OCI-LY1 (cell line): ENCODE measurements around the gene OGFR.

Source experiments
- H2AFZ ChIP-seq: fragments of 200-600 bp; sonication (generic), shearing (Covaris generic); 2 replicates; pipeline ENCODE4 v1.6.0; 2014; ENCODE audit warnings: antibody characterized with exemption, mild to moderate bottlenecking, low read length
- H3F3A ChIP-seq: fragments of 200-600 bp; sonication (generic), shearing (Covaris generic); 2 replicates; pipeline ENCODE4 v1.6.0; 2014; ENCODE audit warnings: mild to moderate bottlenecking, antibody characterized with exemption, low read length, moderate library complexity; ENCODE audit not compliant: insufficient read depth
- H3K27ac ChIP-seq: fragments of 200-600 bp; sonication (generic); 2 replicates; pipeline ENCODE4 v1.5.1; 2014; ENCODE audit warnings: low read length, mixed run types, mild to moderate bottlenecking, low read depth; ENCODE audit not compliant: poor library complexity, severe bottlenecking
- H3K27me3 ChIP-seq: fragments of 200-600 bp; sonication (generic); 2 replicates; pipeline ENCODE4 v1.6.0; 2014; ENCODE audit warnings: antibody characterized with exemption, mild to moderate bottlenecking, low read length, moderate library complexity; ENCODE audit not compliant: insufficient read depth
- H3K36me3 ChIP-seq: fragments of 200-600 bp; sonication (generic); 2 replicates; pipeline ENCODE4 v1.6.1; 2014; ENCODE audit warnings: mild to moderate bottlenecking, antibody characterized with exemption, low read length, moderate library complexity, mixed read lengths; ENCODE audit not compliant: insufficient read depth
- H3K4me1 ChIP-seq: fragments of 200-600 bp; sonication (generic); 2 replicates; pipeline ENCODE4 v1.5.1; 2014; ENCODE audit warnings: mild to moderate bottlenecking, low read length, moderate library complexity; ENCODE audit not compliant: insufficient read depth, severe bottlenecking
- H3K4me2 ChIP-seq: fragments of 200-600 bp; sonication (generic), shearing (Covaris generic); 2 replicates; pipeline ENCODE4 v1.6.1; 2014; ENCODE audit warnings: low read length
- H3K4me3 ChIP-seq: fragments of 200-600 bp; sonication (generic); 2 replicates; pipeline ENCODE4 v1.5.1; 2014; ENCODE audit warnings: low read length, low read depth, mild to moderate bottlenecking, mixed read lengths; ENCODE audit not compliant: poor library complexity, severe bottlenecking
- H3K79me2 ChIP-seq: fragments of 200-600 bp; shearing (Covaris generic); 2 replicates; pipeline ENCODE4 v1.6.1; 2016; ENCODE audit warnings: mixed run types, low read length, mixed read lengths; ENCODE audit not compliant: insufficient read depth
- H3K9ac ChIP-seq: fragments of 200-600 bp; sonication (generic), shearing (Covaris generic); 2 replicates; pipeline ENCODE4 v1.6.1; 2014; ENCODE audit warnings: mild to moderate bottlenecking, low read length, mixed read lengths
- H3K9me2 ChIP-seq: fragments of 200-600 bp; sonication (generic), shearing (Covaris generic); 2 replicates; pipeline ENCODE4 v1.6.1; 2014; ENCODE audit warnings: low read depth, mild to moderate bottlenecking, low read length, mixed read lengths
- H3K9me3 ChIP-seq: fragments of 200-600 bp; shearing (Covaris generic); 2 replicates; pipeline ENCODE4 v1.6.1; 2014; ENCODE audit warnings: low read length, mixed read lengths
- H4K20me1 ChIP-seq: fragments of 200-600 bp; sonication (generic), shearing (Covaris generic); 2 replicates; pipeline ENCODE4 v1.6.0; 2016; ENCODE audit warnings: mild to moderate bottlenecking, low read length; ENCODE audit not compliant: insufficient read depth
- EZH2 ChIP-seq: fragments of 200-600 bp; sonication (generic), shearing (Covaris generic); IDR thresholded peaks from 2 replicates; pipeline ENCODE4 v1.8.0; 2017; ENCODE audit warnings: borderline replicate concordance, mixed run types, mild to moderate bottlenecking, antibody characterized with exemption, low read length, moderate library complexity, mixed read lengths
- TF ChIP-seq, protein P1 (sequence below): fragments of 200-600 bp; sonication (generic), shearing (Covaris generic); IDR thresholded peaks from 2 replicates; pipeline ENCODE4 v1.5.1; 2017; ENCODE audit warnings: mild to moderate bottlenecking, antibody characterized with exemption, low read length, moderate library complexity, mixed read lengths

The OGFR gene

DNA sequence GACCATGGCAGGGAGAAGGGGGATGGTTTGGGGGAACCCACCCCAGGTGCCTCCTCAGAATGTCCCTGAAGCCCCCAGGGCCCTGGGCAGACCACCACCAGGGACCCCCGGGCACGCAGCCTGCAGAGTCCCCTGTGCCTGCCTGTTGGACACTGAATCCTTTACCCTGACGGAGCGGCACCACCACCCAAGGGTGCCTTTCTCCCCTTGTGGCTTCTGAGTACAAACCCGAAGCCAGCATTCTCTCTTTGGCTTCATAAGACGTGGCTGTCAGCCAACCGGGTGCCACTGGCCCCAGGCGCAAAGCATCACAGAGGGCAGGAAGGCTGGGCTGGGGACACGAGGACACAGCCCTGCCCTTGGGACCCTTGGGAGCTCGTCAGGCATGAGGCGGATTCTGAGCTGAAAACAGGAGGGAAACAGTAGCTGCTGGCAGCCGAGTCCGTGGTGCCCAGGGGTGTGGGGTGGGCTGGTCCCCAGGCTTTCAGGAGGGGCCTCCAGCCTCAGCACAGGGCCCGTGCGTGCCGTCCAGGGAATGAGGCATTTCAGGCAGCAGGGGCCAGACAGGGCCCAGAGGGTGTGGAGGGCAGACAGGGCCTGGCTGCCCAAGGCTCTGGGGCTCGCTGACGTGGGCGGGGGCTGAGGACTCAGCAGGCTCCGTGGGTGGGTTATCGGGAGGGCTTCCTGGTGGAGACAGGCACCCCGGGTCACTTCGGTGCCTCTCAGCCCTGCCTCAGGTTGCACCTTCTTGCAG lies 15.8 kb downstream of the OGFR start:
- Histone ChIP-seq H3K27ac (no peak overlapping the region), H3K79me2 (no peaks in the 10 kb centered on the region), H3K9ac (no peak overlapping the region), H3K4me1 (peaks cover 10% of the 10 kb centered on the region), H3K36me3 (no peaks in the 10 kb centered on the region), H3F3A (no peaks in the 10 kb centered on the region), H3K27me3 (no peaks in the 10 kb centered on the region; the same call in 1 of the 2 replicates), H3K9me2 (no peaks in the 10 kb centered on the region), H4K20me1 (no peaks in the 10 kb centered on the region), H3K4me2 (no peak overlapping the region), H2AFZ (no peak overlapping the region), H3K9me3 (no peaks in the 10 kb centered on the region), H3K4me3 (no peak overlapping the region)
- TF ChIP-seq, protein P1, sequence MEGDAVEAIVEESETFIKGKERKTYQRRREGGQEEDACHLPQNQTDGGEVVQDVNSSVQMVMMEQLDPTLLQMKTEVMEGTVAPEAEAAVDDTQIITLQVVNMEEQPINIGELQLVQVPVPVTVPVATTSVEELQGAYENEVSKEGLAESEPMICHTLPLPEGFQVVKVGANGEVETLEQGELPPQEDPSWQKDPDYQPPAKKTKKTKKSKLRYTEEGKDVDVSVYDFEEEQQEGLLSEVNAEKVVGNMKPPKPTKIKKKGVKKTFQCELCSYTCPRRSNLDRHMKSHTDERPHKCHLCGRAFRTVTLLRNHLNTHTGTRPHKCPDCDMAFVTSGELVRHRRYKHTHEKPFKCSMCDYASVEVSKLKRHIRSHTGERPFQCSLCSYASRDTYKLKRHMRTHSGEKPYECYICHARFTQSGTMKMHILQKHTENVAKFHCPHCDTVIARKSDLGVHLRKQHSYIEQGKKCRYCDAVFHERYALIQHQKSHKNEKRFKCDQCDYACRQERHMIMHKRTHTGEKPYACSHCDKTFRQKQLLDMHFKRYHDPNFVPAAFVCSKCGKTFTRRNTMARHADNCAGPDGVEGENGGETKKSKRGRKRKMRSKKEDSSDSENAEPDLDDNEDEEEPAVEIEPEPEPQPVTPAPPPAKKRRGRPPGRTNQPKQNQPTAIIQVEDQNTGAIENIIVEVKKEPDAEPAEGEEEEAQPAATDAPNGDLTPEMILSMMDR = no peak
- TF ChIP-seq EZH2 = no peak

DNA sequence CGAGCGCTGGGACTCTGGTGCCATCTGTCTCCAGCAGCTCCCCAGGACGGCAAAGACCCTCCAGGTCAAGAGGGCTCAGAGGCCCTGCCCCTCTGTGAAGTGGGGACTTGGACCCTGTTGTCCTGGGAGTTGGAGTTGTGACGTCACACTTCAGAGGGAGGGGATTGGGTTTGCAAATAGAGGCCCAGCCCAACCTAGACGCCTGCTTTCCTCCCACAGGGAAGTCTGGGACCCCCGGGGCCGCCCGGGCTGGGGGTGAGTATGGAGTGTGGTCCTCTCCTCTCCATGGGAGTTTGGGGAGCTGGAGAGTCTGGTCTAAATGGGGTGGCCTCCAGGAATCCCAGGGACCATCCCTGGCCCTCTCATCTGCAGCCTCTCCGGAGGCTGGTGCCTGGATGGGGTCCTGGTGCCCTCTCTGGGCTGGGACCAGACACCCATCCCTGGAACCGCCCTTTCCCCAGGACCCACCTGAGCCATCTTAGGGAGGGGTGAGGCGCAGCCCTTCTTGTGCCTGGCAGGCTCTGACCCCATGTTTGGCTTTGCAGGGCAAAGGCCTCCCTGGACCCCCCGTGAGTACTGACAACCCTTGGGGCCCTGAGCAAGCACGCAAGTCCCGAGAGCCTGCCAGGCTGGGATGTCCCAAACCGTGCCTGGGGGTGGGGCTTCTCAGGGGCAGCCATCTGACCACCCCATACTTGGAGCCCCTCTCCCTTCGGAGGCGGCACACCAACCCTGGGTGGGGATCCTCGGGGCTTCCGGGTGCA lies 16.5 kb downstream of the OGFR start:
- Histone ChIP-seq H3K4me1 (peaks cover 11% of the 10 kb centered on the region), H3K9ac (no peak overlapping the region), H3K27ac (no peak overlapping the region), H3F3A (no peaks in the 10 kb centered on the region), H2AFZ (no peak overlapping the region), H3K36me3 (no peaks in the 10 kb centered on the region), H4K20me1 (no peaks in the 10 kb centered on the region), H3K9me2 (no peaks in the 10 kb centered on the region), H3K9me3 (no peaks in the 10 kb centered on the region), H3K27me3 (no peaks in the 10 kb centered on the region; the same call in 1 of the 2 replicates), H3K4me3 (no peak overlapping the region), H3K79me2 (no peaks in the 10 kb centered on the region), H3K4me2 (no peak overlapping the region)
- TF ChIP-seq EZH2 = no peak
- TF ChIP-seq, protein P1 = no peak

DNA sequence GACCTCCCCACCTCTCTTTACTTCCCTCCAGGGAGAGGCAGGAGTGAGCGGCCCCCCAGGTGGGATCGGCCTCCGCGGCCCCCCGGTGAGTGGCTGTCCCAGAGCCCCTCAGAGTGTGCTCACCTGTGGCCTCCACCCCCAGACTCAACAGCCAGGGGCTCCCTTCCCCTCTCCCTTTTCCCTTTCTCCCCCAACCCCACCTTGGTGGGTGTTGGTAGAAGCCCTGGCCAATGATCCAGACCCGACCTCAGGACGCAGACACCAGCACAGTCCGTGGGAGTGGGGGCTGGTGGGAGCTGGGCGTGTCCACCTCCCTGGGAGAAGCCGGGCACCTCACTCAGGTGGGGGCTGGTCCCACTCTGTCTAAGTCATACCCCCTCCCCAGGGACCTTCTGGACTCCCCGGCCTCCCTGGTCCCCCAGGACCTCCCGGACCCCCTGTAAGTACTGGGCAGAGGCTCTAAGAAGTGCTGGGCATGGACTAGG lies 17.1 kb downstream of the OGFR start:
- Histone ChIP-seq H3K79me2 (no peaks in the 10 kb centered on the region), H3K4me2 (no peak overlapping the region), H3F3A (no peaks in the 10 kb centered on the region), H3K27me3 (no peaks in the 10 kb centered on the region; the same call in 1 of the 2 replicates), H3K9ac (no peak overlapping the region), H3K4me3 (no peak overlapping the region), H3K9me3 (no peaks in the 10 kb centered on the region), H2AFZ (no peak overlapping the region), H3K27ac (no peak overlapping the region), H3K4me1 (peaks cover 11% of the 10 kb centered on the region), H4K20me1 (no peaks in the 10 kb centered on the region), H3K36me3 (no peaks in the 10 kb centered on the region), H3K9me2 (no peaks in the 10 kb centered on the region)
- TF ChIP-seq, protein P1 = no peak
- no peak for TF ChIP-seq EZH2
